Muscle of leg (tissue), 11 donors: ENCODE data around the gene IL22RA1. TPM values are rescaled to one million over a fixed set of nuclear protein-coding genes. Genes with fewer than 3 reads are reported as not detected.
A peak's percentile ranks its signal among the peaks of the same experiment; 100 is the strongest.

Experiments
- DNase-seq: peaks from one replicate; pipeline ENCODE4 v3.0.0; 2013
- H3K27ac ChIP-seq: one replicate; pipeline ENCODE4 v1.5.1; 2013; ENCODE audit warnings: mild to moderate bottlenecking, low read length, control low read depth
- H3K27me3 ChIP-seq: one replicate; pipeline ENCODE4 v1.6.1; 2013; ENCODE audit warnings: low read length; ENCODE audit not compliant: control insufficient read depth, insufficient read depth
- H3K36me3 ChIP-seq: one replicate; pipeline ENCODE4 v1.6.1; 2013; ENCODE audit warnings: low read length; ENCODE audit not compliant: control insufficient read depth, insufficient read depth
- H3K4me1 ChIP-seq: one replicate; pipeline ENCODE4 v1.6.1; 2013; ENCODE audit warnings: low read length; ENCODE audit not compliant: control insufficient read depth, insufficient read depth
- H3K4me3 ChIP-seq: one replicate; pipeline ENCODE4 v1.5.1; 2013; ENCODE audit warnings: low read length, control low read depth
- H3K9me3 ChIP-seq: replicated peaks from 2 replicates; pipeline ENCODE4 v1.6.1; 2013; ENCODE audit warnings: low read depth, low read length; ENCODE audit not compliant: control insufficient read depth
- WGBS: methylation state at CpG from one replicate; pipeline ENCODE4 v1.1.5; 2013; ENCODE audit warnings: missing lambda C conversion rate; ENCODE audit not compliant: insufficient coverage; 5-methylcytosine and 5-hydroxymethylcytosine counted together
- polyA plus RNA-seq, 8 donors: library from polyadenylated mRNA; unstranded; fragments of 120-200 nt; gene quantifications; one replicate each; pipeline versions ENCODE4 v1.2.1 to v1.2.3, GENCODE V29; 2013; ENCODE audit warnings: inconsistent platforms in 1 of 8, low replicate concordance in 1 of 8; ENCODE audit not compliant: insufficient read length in 8 of 8, insufficient read depth in 1 of 8
- total RNA-seq: library from RNA; stranded (reverse); fragments of 120-200 nt; gene quantifications from one replicate; pipeline ENCODE4 v1.2.4, GENCODE V29; 2013

Gene IL22RA1
- total and polyA plus RNA-seq, 9 donors, result 0.05 to 3.2 (median 0.56) TPM; not detected in 3

DNA sequence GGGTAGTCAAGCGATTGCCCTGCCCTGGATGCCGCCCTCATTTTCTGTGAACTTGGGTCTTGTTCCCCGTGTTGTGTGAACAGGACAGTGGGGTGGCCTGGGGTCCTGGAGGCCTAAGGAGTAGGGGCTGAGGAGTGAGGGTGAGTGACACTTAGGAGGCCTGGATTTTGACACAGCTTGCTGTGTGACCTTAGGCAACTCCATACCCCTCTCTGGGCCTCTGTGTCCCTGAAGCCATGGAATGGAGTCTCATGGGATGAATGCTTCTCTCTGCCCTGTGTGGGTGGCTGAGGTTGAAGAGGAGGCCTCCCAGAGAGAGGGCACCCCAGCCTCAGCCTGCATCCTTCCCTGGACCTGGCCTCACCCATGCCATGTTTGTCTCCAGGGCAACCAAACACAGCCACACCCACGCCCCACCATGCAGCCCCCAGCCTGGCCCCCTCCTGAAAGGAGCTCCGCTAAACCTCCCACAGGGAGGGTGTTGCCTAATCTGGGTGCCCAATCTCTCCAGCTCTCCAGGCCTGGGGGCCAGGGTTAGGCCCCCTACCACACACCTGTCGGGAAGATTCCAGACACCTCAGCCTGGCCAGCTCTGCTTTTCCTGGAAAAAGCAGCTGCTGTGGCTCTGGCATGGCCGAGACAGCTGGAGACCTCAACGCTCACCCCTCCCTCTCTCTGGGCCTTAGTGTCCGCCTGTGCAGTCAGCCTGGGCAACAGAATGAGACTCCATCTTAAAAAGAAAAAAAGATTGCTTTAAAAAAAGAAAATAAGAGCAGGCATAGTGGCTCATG lies 40.9 kb downstream of the IL22RA1 start:
- Histone ChIP-seq H3K4me3 (no peak overlapping the region), H3K27ac (peak overlapping the region; percentile 88), H3K4me1 (peaks cover 93% of the 10 kb centered on the region), H3K36me3 (peaks cover 32% of the 10 kb centered on the region), H3K27me3 (no peaks in the 10 kb centered on the region), H3K9me3 (no peaks in the 10 kb centered on the region)
- 71% methylated on average over 6 of the region's 9 CpGs for WGBS
- DNase-seq, result peak; percentile 90

DNA sequence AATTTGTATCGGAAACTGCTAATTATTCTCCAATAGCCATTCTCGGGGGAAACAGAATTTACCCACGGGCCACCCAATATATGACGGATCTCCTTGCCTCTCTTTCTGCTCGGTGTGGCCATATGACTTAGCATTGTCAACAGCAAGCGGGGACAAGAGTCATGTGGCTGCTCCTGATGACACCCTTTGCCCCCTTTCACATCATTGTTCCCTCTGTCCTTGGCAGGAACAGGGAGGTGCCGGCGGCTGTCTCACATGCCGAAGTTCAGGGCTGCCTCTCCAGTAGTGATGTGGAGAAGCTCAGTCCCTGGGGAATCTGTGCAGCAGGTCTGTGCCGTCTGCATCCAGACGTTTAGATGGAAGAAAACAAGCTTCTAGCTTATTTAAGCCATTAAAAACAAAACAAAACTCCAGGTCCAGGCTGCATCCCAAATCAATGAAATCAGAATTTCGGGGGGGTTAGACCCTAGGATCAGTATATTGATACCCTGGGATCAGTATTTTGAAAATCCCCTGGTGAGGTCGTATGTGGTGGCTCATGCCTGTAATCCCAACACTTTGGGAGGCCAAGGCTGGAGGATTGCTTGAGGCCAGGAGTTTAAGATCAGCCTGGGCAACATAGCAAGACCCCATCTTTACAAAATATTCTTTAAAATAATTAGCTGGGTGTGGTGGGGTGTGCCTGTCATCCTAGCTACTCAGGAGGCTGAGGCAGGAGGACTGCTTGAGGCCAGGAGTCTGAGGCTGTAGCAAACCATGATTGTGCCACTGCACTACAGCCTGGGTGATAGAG lies 41.8 kb downstream of the IL22RA1 start:
- Histone ChIP-seq H3K27me3 (no peaks in the 10 kb centered on the region), H3K4me1 (peaks cover 95% of the 10 kb centered on the region), H3K9me3 (no peaks in the 10 kb centered on the region), H3K4me3 (no peak overlapping the region), H3K27ac (peak overlapping the region; percentile 88), H3K36me3 (peaks cover 29% of the 10 kb centered on the region)
- DNase-seq, result no peak
- WGBS, result 83% methylated on average over 5 of the region's 13 CpGs

DNA sequence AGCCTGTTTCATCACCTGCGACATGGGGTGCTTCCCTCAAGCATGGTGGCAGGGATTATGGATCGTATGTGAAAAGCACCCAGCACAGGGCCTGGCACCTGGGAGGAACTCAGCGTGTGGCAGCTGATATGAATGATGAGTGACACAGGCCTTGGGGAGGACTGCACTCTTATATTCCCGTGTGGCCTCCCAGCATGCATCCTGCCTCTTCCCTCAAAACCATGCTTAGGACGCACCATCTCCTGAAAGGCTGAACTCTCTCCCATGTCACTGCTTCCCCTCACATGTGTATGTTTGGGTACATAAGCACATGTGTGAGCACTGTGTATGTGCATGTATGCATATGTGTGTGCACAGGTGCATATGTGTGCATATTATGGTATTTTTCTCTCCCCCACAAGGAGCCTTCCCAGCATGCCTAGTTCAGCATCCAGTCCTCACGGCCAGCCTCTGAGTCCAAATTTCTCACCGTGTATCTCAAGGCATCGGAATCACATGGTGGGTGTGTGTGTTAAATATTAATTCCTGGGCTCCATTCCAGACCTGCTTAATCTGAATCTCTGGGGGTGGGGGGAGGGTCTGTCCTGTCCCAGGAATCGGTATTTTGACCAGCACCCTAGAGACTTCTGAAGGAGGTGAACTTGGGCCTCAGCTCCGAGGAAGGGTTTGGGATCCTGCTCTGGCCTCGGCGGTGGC lies 43.8 kb downstream of the IL22RA1 start:
- Histone ChIP-seq H3K36me3 (peaks cover 28% of the 10 kb centered on the region), H3K9me3 (no peaks in the 10 kb centered on the region), H3K27ac (peak overlapping the region; percentile 91), H3K4me3 (no peak overlapping the region), H3K27me3 (no peaks in the 10 kb centered on the region), H3K4me1 (peaks cover 94% of the 10 kb centered on the region)
- WGBS, result 63% methylated on average over 3 of the region's 12 CpGs
- no peak for DNase-seq

DNA sequence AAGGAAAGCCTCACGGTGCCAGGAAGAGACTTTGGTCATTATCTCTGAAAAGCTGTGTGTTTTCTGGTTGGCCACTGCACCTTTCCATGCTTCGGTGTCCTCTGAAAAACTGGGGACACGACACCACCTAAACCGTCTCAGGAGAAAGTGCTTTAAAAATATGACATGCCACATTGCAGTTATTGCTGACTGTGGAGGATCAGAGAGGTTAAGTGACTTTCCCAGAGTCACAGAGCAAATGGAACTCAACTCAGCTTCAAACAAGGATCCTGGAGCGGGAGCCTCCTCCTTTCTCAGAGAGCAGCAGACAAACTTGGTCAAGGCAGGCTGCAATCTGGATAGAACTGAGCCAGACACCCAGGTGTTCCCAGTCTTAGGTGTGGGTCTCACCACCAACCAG lies 44.8 kb downstream of the IL22RA1 start:
- WGBS, result 73% methylated on average over 4 of the region's 5 CpGs
- Histone ChIP-seq H3K4me1 (peaks cover 92% of the 10 kb centered on the region), H3K36me3 (peaks cover 30% of the 10 kb centered on the region), H3K9me3 (no peaks in the 10 kb centered on the region), H3K4me3 (no peak overlapping the region), H3K27ac (peak overlapping the region; percentile 91), H3K27me3 (no peaks in the 10 kb centered on the region)
- no peak for DNase-seq

DNA sequence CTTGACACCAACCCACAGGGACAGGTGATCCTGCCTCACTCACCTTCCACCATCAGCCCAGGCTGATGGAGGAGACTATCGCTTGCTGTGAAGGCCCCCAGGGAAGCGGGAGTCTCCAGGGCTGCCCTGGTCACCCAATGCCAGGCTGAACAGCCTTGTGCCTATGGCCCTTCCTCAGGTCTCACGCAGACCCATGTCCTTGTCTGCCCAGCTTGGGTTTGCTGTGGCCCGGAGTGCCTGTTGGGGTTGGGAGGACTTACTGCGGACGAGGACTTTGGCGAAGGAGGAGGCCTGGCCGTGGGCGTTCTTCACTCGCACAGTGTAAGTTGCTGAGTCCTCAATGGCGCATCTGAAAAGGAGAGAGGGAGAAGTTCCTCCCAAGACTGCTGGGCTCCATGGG lies 45.3 kb downstream of the IL22RA1 start:
- H3K27ac ChIP-seq, result peak overlapping the region; percentile 91

DNA sequence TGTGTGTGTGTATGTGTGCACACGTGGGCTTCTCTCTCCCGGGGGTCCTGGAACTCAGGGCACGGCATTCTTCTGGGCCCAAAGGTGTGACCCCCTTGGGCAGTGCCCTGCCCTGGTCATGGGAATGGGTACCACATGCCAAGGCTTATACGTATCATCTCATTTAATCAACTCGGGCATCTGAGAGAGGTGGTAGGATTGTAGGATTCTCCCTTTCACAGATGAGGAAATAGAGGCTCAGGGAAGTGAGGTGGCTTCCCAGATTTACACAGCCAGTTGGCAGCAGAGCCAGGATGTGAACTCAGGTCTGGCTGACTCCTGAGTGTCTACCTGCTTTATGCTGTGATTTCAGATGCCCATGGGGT lies 46.2 kb downstream of the IL22RA1 start:
- H3K4me1 ChIP-seq, result peaks cover 91% of the 10 kb centered on the region
- peak overlapping the region; percentile 91 for H3K27ac ChIP-seq
- no peak for DNase-seq
- no peaks in the 10 kb centered on the region for H3K27me3 ChIP-seq
- no peaks in the 10 kb centered on the region for H3K9me3 ChIP-seq
- WGBS, result 71% methylated on average over 3 of the region's 5 CpGs
- no peak overlapping the region for H3K4me3 ChIP-seq
- peaks cover 44% of the 10 kb centered on the region for H3K36me3 ChIP-seq

More for the DNA sequence above, 45.3 kb downstream of the IL22RA1 start:
- Histone ChIP-seq H3K27me3 (no peaks in the 10 kb centered on the region), H3K36me3 (peaks cover 35% of the 10 kb centered on the region), H3K4me3 (no peak overlapping the region), H3K9me3 (no peaks in the 10 kb centered on the region), H3K4me1 (peaks cover 92% of the 10 kb centered on the region)
- WGBS, result 85% methylated on average over 10 of the region's 11 CpGs
- DNase-seq, result no peak

DNA sequence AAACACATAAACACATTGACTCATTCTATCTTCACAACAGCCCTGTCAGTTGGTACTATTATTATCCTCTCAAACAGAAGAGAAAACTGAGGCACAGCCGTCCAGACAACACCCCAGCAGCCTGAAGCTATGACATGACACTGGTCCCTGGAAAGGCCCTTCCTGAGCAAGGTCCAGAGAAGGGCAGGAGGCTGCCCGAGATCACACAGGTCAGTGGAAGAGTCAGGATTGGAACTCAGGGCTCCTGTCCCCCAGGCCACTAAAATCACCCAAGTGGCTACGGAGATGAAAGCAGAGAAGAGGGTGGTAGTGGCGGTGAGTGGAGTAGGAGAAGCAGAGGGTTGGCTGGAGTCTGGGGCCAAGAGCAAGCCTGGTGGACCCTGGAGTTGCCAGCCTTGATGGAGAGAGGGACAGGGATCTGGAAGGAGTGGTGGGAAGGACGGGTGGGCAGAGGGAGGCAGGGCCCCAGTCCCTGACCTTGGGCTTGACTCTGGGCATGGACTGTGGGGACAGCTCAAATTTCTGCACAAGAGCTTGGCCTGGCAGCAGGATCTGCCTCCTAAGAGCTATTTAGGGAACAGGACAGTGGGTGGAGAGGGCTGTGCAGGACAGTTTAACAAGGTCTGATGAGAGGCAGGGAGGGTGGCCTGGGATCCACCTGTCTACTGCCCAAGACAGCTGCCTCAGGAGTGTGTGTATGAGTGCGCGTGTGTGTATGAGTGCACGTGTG lies 46.8 kb downstream of the IL22RA1 start:
- peak; percentile 86 for DNase-seq
- peak overlapping the region; percentile 91 for H3K27ac ChIP-seq
- no peak overlapping the region for H3K4me3 ChIP-seq
- no peaks in the 10 kb centered on the region for H3K27me3 ChIP-seq
- no peaks in the 10 kb centered on the region for H3K9me3 ChIP-seq
- peaks cover 86% of the 10 kb centered on the region for H3K4me1 ChIP-seq
- WGBS, result 75% methylated on average over 6 of the region's 8 CpGs
- H3K36me3 ChIP-seq, result peaks cover 50% of the 10 kb centered on the region

DNA sequence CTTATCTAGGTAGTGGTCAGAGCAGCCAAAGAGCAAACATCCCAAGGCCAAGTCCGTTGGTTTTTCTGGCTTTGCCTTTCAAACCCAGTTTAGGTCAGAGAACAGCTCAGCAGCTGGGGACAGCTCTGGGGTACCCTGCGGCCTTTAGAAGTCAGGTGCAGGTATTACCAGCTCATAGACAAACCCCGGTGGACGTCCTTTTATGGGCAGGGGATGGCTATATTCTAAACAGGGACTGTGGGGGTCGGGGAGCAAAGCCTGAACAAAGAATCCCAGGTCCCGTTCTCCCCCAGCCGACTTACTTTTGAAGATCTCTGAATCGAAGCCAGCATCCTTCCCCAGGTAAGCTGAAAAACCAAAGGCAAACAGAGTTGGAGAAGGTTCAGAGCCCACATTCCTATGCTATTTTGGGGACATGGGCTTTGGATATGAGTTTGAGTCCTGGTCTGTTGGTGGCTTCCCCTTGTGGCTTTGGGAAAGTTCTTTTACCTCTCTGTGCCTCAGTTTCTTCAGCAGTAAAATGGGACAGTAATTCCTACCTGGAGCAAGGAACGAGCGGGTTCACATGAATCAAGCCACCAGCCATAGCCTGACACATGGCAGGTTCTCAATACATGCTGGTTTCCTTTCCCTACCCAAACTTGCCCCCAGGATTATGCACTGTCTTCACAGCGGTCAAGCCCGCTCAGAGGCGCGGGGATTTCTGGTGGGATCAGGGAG lies 47.6 kb downstream of the IL22RA1 start:
- Histone ChIP-seq H3K36me3 (peaks cover 58% of the 10 kb centered on the region), H3K4me3 (no peak overlapping the region), H3K27ac (peak overlapping the region; percentile 91), H3K4me1 (peaks cover 82% of the 10 kb centered on the region), H3K27me3 (no peaks in the 10 kb centered on the region), H3K9me3 (no peaks in the 10 kb centered on the region)
- 29% methylated on average over 5 of the region's 14 CpGs for WGBS
- no peak for DNase-seq

DNA sequence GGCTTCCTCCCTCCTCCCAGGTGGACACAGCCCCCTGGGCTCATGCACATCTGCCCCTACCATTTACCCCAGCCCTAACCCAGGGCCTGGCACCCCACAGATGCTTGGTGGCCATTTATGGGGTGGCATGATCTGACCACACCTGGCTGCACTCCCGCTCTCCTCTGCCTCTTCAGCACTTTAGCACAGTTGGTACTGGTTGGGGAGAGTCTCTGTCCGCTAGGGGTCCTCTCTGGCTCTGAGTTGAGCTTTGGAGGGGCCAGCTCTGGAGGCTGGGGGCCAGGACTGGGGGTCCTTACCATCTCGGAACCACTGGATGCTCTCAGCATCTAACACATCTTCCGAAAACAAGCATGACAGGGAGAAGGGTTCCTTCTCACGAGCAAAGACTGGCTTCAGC lies 48.4 kb downstream of the IL22RA1 start:
- Histone ChIP-seq H3K36me3 (peaks cover 64% of the 10 kb centered on the region), H3K27ac (peak overlapping the region; percentile 91)
- whole genome bisulfite sequencing, result 50% methylated on average over 1 of the region's 5 CpGs

More for the DNA sequence above, 48.4 kb downstream of the IL22RA1 start:
- H3K4me1 ChIP-seq, result peaks cover 79% of the 10 kb centered on the region
- no peaks in the 10 kb centered on the region for H3K9me3 ChIP-seq
- no peak for DNase-seq
- H3K4me3 ChIP-seq, result no peak overlapping the region
- H3K27me3 ChIP-seq, result no peaks in the 10 kb centered on the region
